Body of pancreas (tissue), 4 donors: ENCODE measurements around the gene EIF4B. TPM values are rescaled to one million over a fixed set of nuclear protein-coding genes. Genes with fewer than 3 reads are reported as not detected.

Experiments used
- ATAC-seq: fragments of 150-250 bp; one replicate; pipeline ENCODE4 v1.9.1; 2016
- DNase-seq, 4 donors: peaks; one replicate each; pipeline ENCODE4 v3.0.0-alpha.2; 2019
- H3K27ac ChIP-seq, 4 donors: fragments of 200-600 bp; sonication (generic); 1 replicate in 3 of 4; 2 replicates in 1 of 4; pipeline versions ENCODE4 v1.5.1 to v1.6.1; 2016 to 2019; ENCODE audit warnings: mild to moderate bottlenecking in 1 of 4, mixed read lengths in 1 of 4, moderate library complexity in 1 of 4
- H3K27me3 ChIP-seq, 2 donors: fragments of 200-600 bp; sonication (generic); one replicate each; pipeline ENCODE4 v1.6.0; 2016; ENCODE audit warnings: mild to moderate bottlenecking in 1 of 2
- H3K36me3 ChIP-seq, 2 donors: fragments of 200-600 bp; sonication (generic); replicated peaks in 1 of 2; 2 replicates each; pipeline ENCODE4 v1.5.1; 2016; ENCODE audit warnings: low read depth in 2 of 2; ENCODE audit not compliant: insufficient read depth in 1 of 2
- H3K4me1 ChIP-seq: fragments of 200-600 bp; sonication (generic); one replicate; pipeline ENCODE4 v1.6.0; 2016
- H3K4me3 ChIP-seq, 2 donors: fragments of 200-600 bp; sonication (generic); 1 replicate in 1 of 2; 2 replicates in 1 of 2; pipeline ENCODE4 v1.5.1; 2016 to 2019
- H3K9me3 ChIP-seq, 3 donors: fragments of 200-600 bp; sonication (generic); 1 replicate in 2 of 3; 2 replicates in 1 of 3; pipeline ENCODE4 v1.5.1; 2016
- POLR2A ChIP-seq, 3 donors: fragments of 450-650 bp; IDR thresholded peaks; one replicate each; pipeline ENCODE4 v1.6.1; 2016; ENCODE audit warnings: antibody characterized with exemption in 3 of 3, mild to moderate bottlenecking in 2 of 3
- whole genome bisulfite sequencing, 2 donors: methylation state at CpG; one replicate each; pipeline ENCODE4 v1.1.5; 2017; 5-methylcytosine and 5-hydroxymethylcytosine counted together
- intact Hi-C: fragments of 100-400 bp; cut with DNase I; formaldehyde crosslinking; loops from one replicate; pipeline ENCODE4 v1.15.1; 2023
- total RNA-seq, 2 donors: library from RNA; depleted of rRNA; stranded (reverse); fragments of >200 nt; gene quantifications; one replicate each; pipeline ENCODE4 v1.1.0, GENCODE V29; 2016
- TF ChIP-seq, protein P1 (sequence below), 7 experiments: fragments of 450-650 bp in 4 of 7; fragments of 200-600 bp in 3 of 7; sonication (generic) in 3 of 7; IDR thresholded peaks; one replicate each; pipeline ENCODE4 v1.5.1; 2016 to 2019; ENCODE audit warnings: antibody characterized with exemption in 7 of 7

EIF4B gene
- total RNA-seq, 2 donors from 2014 or later: 326 to 389 TPM

- H3K27me3 ChIP-seq: no peaks in the 10 kb centered on the region
- WGBS, 2 donors: 37 to 43% methylated on average over 7 of the region's 7 CpGs
- H3K27ac ChIP-seq: peak overlapping the region; percentile 4 to 73 (median 32)
- H3K9me3 ChIP-seq: no peaks in the 10 kb centered on the region
- no peak overlapping the region for H3K4me3 ChIP-seq
- TF ChIP-seq POLR2A (IDR thresholded peaks at IDR 0.05): no peak
- TF ChIP-seq, protein P1, sequence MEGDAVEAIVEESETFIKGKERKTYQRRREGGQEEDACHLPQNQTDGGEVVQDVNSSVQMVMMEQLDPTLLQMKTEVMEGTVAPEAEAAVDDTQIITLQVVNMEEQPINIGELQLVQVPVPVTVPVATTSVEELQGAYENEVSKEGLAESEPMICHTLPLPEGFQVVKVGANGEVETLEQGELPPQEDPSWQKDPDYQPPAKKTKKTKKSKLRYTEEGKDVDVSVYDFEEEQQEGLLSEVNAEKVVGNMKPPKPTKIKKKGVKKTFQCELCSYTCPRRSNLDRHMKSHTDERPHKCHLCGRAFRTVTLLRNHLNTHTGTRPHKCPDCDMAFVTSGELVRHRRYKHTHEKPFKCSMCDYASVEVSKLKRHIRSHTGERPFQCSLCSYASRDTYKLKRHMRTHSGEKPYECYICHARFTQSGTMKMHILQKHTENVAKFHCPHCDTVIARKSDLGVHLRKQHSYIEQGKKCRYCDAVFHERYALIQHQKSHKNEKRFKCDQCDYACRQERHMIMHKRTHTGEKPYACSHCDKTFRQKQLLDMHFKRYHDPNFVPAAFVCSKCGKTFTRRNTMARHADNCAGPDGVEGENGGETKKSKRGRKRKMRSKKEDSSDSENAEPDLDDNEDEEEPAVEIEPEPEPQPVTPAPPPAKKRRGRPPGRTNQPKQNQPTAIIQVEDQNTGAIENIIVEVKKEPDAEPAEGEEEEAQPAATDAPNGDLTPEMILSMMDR (IDR thresholded peaks at IDR 0.05): no peak
- peak; percentile 84 for ATAC-seq
- H3K36me3 ChIP-seq: no peaks in the 10 kb centered on the region
- peak in 3 of 4 donors; percentile 40 to 52 (median 43) for DNase-seq
- intact Hi-C loops: no loop called here
- H3K4me1 ChIP-seq: peaks cover 16% of the 10 kb centered on the region
Observed at GRCh38 chr12:52992699-52993557, 13.3 kb upstream of the EIF4B start.

DNA sequence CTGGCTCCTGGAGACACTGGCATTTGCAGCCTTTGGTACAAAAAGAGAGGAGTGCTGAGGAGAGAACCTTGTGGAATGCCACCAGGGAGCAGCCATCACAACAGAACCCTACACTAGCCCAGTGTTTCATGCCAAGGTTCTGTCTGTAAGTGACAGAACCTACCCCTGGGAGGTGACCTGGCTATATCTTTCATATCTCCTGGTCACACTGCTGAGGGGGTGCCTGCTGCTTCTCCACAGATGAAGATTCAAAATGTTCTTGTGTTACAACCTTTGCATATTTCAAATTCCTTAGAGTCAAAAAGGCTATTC, 12.7 kb upstream of the EIF4B start:
- Histone ChIP-seq H3K4me1 (peaks cover 16% of the 10 kb centered on the region), H3K27ac (peak overlapping the region; percentile 4 to 73 (median 32)), H3K4me3 (no peak overlapping the region), H3K9me3 (no peaks in the 10 kb centered on the region), H3K27me3 (no peaks in the 10 kb centered on the region), H3K36me3 (no peaks in the 10 kb centered on the region)
- no peak for DNase-seq
- no peak for TF ChIP-seq POLR2A (IDR thresholded peaks at IDR 0.05)
- TF ChIP-seq, protein P1 (IDR thresholded peaks at IDR 0.05): no peak
- ATAC-seq: peak; percentile 34
- intact Hi-C loops: no loop called here

- no peak for TF ChIP-seq POLR2A (IDR thresholded peaks at IDR 0.05)
- TF ChIP-seq, protein P1 (IDR thresholded peaks at IDR 0.05): no peak
- peaks cover 29% of the 10 kb centered on the region for H3K4me1 ChIP-seq
- H3K36me3 ChIP-seq: no peaks in the 10 kb centered on the region
- intact Hi-C loops: no loop called here
- 54 to 59% methylated on average over 5 of the region's 5 CpGs for WGBS, 2 donors
- H3K27me3 ChIP-seq: no peaks in the 10 kb centered on the region
- DNase-seq (no peak), ATAC-seq (no peak)
- H3K4me3 ChIP-seq: no peak overlapping the region
- H3K27ac ChIP-seq: no peak overlapping the region
- no peaks in the 10 kb centered on the region for H3K9me3 ChIP-seq
Observed at GRCh38 chr12:53004178-53004577, 2.1 kb upstream of the EIF4B start.

DNA sequence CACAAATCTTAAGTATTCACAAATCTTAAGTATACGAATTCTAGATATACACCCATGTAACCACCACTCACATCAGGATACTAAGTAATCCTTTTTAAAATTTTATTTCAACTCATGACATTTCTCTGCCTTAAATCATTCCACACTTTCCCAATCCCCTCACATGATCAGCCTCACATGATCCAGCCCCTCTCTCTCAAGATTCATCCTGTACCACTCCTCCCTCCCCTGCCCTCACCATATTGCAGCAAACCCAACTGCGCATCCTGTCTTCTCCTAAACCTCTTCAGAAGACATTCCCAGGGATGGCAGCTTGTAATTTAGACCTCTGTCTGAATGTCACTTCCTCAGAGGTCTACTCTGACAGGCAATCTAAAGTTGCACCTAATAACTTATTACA, 1.7 kb upstream of the EIF4B start:
- Histone ChIP-seq H3K4me3 (no peak overlapping the region), H3K27ac (no peak overlapping the region), H3K36me3 (no peaks in the 10 kb centered on the region), H3K27me3 (no peaks in the 10 kb centered on the region), H3K4me1 (peaks cover 33% of the 10 kb centered on the region), H3K9me3 (no peaks in the 10 kb centered on the region)
- DNase-seq (no peak), ATAC-seq (no peak)
- intact Hi-C loops: no loop called here
- 78 to 79% methylated on average over 2 of the region's 2 CpGs for WGBS, 2 donors
- TF ChIP-seq, protein P1 (IDR thresholded peaks at IDR 0.05): no peak
- TF ChIP-seq POLR2A (IDR thresholded peaks at IDR 0.05): no peak
